Stomach (tissue), 9 donors: Measurements from ENCODE around the gene SFI1. TPM values are rescaled to one million over a fixed set of nuclear protein-coding genes. Genes with fewer than 3 reads are reported as not detected.
"Not testable (repeated sequence)": the region's sequence is repeated elsewhere in the genome, so short reads cannot be mapped to it uniquely, and the experiment has no call there.

ENCODE experiments used
- DNase-seq, 2 donors: peaks; one replicate each; pipeline versions ENCODE4 v3.0.0 to v3.0.0-alpha.2; 2013 to 2019
- H3K27ac ChIP-seq, 5 donors: fragments of 200-600 bp in 4 of 5; sonication (generic) in 4 of 5; one replicate each; pipeline ENCODE4 v1.5.1; 2013 to 2019; ENCODE audit warnings: mild to moderate bottlenecking in 1 of 5, moderate library complexity in 1 of 5
- H3K27me3 ChIP-seq, 3 donors: fragments of 200-600 bp; sonication (generic); one replicate each; pipeline ENCODE4 v1.5.1; 2017 to 2019; ENCODE audit warnings: mixed run types in 1 of 3
- H3K36me3 ChIP-seq, 4 donors: fragments of 200-600 bp; sonication (generic); 1 replicate in 3 of 4; 2 replicates in 1 of 4; pipeline ENCODE4 v1.5.1; 2016 to 2019
- H3K4me1 ChIP-seq, 4 donors: fragments of 200-600 bp; sonication (generic); one replicate each; pipeline ENCODE4 v1.5.1; 2016 to 2019
- H3K4me3 ChIP-seq, 4 donors: fragments of 200-600 bp; sonication (generic) in 3 of 4; one replicate each; pipeline ENCODE4 v1.5.1; 2016 to 2019; ENCODE audit warnings: mild to moderate bottlenecking in 1 of 4
- H3K9me3 ChIP-seq, 4 donors: fragments of 200-600 bp; sonication (generic); one replicate each; pipeline ENCODE4 v1.5.1; 2016 to 2019
- EP300 ChIP-seq: sonication (generic); formaldehyde crosslinking; IDR thresholded peaks from one replicate; pipeline ENCODE4 v1.6.1; 2017; ENCODE audit warnings: antibody characterized with exemption
- POLR2A ChIP-seq, 4 donors: fragments of 450-650 bp; IDR thresholded peaks; one replicate each; pipeline ENCODE4 v1.6.1; 2016; ENCODE audit warnings: antibody characterized with exemption in 4 of 4, control low read depth in 2 of 4, mild to moderate bottlenecking in 1 of 4, moderate library complexity in 1 of 4
- POLR2AphosphoS5 ChIP-seq, 3 donors: sonication (generic); formaldehyde crosslinking; IDR thresholded peaks; one replicate each; pipeline ENCODE4 v1.6.1; 2016; ENCODE audit warnings: antibody characterized with exemption in 3 of 3
- WGBS, 5 donors: extraction: QIAGEN DNeasy Blood & Tissue Kit in 3 of 5; methylation state at CpG; one replicate each; pipeline versions ENCODE4 v1.1.5 to v1.1.7; 2013 to 2018; 5-methylcytosine and 5-hydroxymethylcytosine counted together
- intact Hi-C: fragments of 100-400 bp; cut with DNase I; formaldehyde crosslinking; loops from one replicate; pipeline ENCODE4 v1.15.1; 2023; ENCODE audit warnings: low total_unique reads
- polyA plus RNA-seq, 3 donors: library from polyadenylated mRNA; stranded (reverse); fragments of 200-250 nt; gene quantifications; one replicate each; pipeline ENCODE4 v1.2.3, GENCODE V29; 2013
- total RNA-seq, 5 donors: library from RNA; depleted of rRNA; stranded (reverse); fragments of >200 nt; gene quantifications; one replicate each; pipeline versions ENCODE4 v1.1.0 to v1.2.3, GENCODE V29; 2014 to 2016
- TF ChIP-seq, protein P1 (sequence below), 7 experiments: fragments of 450-650 bp in 4 of 7; fragments of 200-600 bp in 3 of 7; sonication (generic) in 3 of 7; IDR thresholded peaks; one replicate each; pipeline ENCODE4 v1.5.1; 2016 to 2019; ENCODE audit warnings: antibody characterized with exemption in 7 of 7, control low read depth in 2 of 7, mild to moderate bottlenecking in 1 of 7
- donor health status: healthy with polysubstance abuse.
- donor health status: Bipolar disorder and iron deficiency.
- donor health status: healthy.

SFI1 gene
- total and polyA plus RNA-seq, 8 donors: 11.3 to 194 (median 30.1) TPM

DNA sequence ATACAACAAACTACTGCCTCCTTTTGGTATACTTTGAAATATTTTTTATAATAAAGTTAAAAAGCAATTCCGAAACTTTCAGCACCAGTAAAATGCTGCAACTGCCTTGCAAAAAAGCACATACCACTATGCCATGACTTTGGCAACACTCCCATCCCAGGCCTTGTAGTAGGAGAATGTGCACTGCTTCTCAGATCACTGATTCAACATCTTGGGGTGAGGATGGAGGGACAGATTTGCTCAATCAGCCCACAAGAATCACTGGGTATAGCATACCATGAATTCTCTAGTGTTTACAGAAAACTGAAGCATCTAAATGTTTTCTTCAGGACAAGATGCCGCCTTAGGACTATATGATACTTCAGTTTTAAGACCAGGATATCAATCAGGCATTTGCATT, 21.6 kb upstream of the SFI1 start:
- DNase-seq: no peak
- Histone ChIP-seq H3K27me3 (no peaks in the 10 kb centered on the region), H3K36me3 (peaks cover 14 to 54% (median 49%) of the 10 kb centered on the region in 4 donors), H3K27ac (no peak overlapping the region), H3K9me3 (no peaks in the 10 kb centered on the region), H3K4me1 (peaks cover 0 to 33% (median 18%) of the 10 kb centered on the region in 4 donors), H3K4me3 (no peak overlapping the region)
- intact Hi-C loops: no loop called here
- no peak for TF ChIP-seq EP300
- TF ChIP-seq POLR2A (IDR thresholded peaks at IDR 0.05): no peak
- TF ChIP-seq, protein P1, sequence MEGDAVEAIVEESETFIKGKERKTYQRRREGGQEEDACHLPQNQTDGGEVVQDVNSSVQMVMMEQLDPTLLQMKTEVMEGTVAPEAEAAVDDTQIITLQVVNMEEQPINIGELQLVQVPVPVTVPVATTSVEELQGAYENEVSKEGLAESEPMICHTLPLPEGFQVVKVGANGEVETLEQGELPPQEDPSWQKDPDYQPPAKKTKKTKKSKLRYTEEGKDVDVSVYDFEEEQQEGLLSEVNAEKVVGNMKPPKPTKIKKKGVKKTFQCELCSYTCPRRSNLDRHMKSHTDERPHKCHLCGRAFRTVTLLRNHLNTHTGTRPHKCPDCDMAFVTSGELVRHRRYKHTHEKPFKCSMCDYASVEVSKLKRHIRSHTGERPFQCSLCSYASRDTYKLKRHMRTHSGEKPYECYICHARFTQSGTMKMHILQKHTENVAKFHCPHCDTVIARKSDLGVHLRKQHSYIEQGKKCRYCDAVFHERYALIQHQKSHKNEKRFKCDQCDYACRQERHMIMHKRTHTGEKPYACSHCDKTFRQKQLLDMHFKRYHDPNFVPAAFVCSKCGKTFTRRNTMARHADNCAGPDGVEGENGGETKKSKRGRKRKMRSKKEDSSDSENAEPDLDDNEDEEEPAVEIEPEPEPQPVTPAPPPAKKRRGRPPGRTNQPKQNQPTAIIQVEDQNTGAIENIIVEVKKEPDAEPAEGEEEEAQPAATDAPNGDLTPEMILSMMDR (IDR thresholded peaks at IDR 0.05): no peak
- TF ChIP-seq POLR2AphosphoS5 (IDR thresholded peaks at IDR 0.05): no peak
- WGBS, 5 donors: 93 to 99% (median 97%) methylated on average over 2 of the region's 2 CpGs

DNA sequence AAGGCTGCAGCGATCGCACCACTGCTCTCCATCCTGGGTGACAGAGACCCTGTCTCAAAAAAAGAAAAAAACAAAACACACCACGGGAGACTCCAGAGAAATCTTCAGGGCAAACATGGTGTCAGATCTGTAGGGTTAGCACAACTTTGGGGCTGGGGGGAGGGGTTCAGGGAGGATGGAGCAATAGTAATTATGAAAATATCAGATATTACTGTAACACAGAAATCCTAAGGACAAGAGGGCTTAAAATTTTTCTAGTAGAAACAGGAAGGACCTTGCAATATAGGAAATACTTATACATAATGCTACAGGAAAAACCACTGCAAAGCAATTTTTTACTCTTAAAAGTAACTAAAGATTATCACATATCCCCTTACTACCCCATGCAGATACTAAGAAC, 20.5 kb upstream of the SFI1 start:
- H3K4me3 ChIP-seq: no peak overlapping the region
- intact Hi-C loops: no loop called here
- no peak for TF ChIP-seq POLR2AphosphoS5 (IDR thresholded peaks at IDR 0.05)
- TF ChIP-seq, protein P1 (IDR thresholded peaks at IDR 0.05): no peak
- TF ChIP-seq POLR2A (IDR thresholded peaks at IDR 0.05): no peak
- no peak for TF ChIP-seq EP300
- WGBS, 5 donors: 86 to 92% (median 91%) methylated on average over 3 of the region's 3 CpGs
- H3K27me3 ChIP-seq: no peaks in the 10 kb centered on the region
- H3K9me3 ChIP-seq: no peaks in the 10 kb centered on the region
- H3K36me3 ChIP-seq: peaks cover 14 to 54% (median 49%) of the 10 kb centered on the region in 4 donors
- no peak for DNase-seq
- H3K4me1 ChIP-seq: peaks cover 0 to 33% (median 18%) of the 10 kb centered on the region in 4 donors
- H3K27ac ChIP-seq: no peak overlapping the region

DNA sequence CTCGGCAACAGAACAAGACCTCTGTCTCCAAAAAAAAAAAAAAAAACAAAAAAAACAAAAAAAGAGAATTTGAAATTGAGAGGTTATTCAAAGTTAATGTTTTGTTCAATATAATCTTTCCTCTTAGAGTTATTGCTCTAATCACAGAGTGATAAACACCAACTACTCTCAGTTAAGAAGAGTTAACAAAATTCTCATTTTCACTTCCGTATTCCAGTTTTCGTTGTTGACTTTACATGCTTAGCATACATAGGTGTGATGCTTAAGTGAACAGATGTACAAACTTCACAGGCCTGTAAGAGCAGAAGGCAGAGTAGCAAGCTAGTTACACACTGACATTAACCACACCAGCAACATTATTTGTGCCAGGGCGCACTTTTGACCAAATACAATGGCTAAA, 19.0 kb upstream of the SFI1 start:
- peak in 1 of 2 donors; percentile 54 for DNase-seq
- H3K27ac ChIP-seq: peak overlapping the region in 4 of 5 donors; percentile 3 to 56 (median 22)
- H3K36me3 ChIP-seq: peaks cover 18 to 59% (median 53%) of the 10 kb centered on the region in 4 donors
- intact Hi-C loops: no loop called here
- peaks cover 0 to 33% (median 18%) of the 10 kb centered on the region in 4 donors for H3K4me1 ChIP-seq
- no peaks in the 10 kb centered on the region for H3K27me3 ChIP-seq
- TF ChIP-seq POLR2AphosphoS5 (IDR thresholded peaks at IDR 0.05) (peak in 1 of 3 donors; percentile 31), POLR2A (IDR thresholded peaks at IDR 0.05) (no peak)
- no peaks in the 10 kb centered on the region for H3K9me3 ChIP-seq
- no peak overlapping the region for H3K4me3 ChIP-seq
- 32 to 60% (median 54%) methylated on average over 4 of the region's 4 CpGs for WGBS, 5 donors

DNA sequence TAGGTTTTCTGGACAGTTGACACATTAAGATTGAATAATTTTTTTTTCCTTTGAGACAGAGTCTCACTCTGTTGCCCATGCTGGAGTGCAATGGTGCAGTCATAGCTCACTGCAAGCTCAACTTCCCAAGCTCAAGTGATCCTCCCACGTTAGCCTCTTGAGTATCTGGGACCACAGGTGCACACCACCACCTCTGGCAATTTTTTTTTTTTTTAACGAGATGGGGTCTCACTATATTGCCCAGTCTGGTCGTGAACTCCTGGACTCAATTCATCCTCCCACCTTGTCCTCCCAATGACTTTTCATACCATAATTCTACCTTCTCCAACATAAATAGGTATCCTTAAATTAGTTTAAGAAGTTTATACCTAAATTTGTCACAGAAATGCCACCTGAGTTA, 15.2 kb upstream of the SFI1 start:
- peaks cover 0 to 44% (median 25%) of the 10 kb centered on the region in 4 donors for H3K4me1 ChIP-seq
- intact Hi-C loops: no loop called here
- WGBS, 5 donors: 90 to 99% (median 95%) methylated on average over 3 of the region's 3 CpGs
- H3K27ac ChIP-seq: no peak overlapping the region
- TF ChIP-seq EP300: no peak
- TF ChIP-seq, protein P1 (IDR thresholded peaks at IDR 0.05): no peak
- no peak for TF ChIP-seq POLR2AphosphoS5 (IDR thresholded peaks at IDR 0.05)
- no peak for TF ChIP-seq POLR2A (IDR thresholded peaks at IDR 0.05)
- peaks cover 30 to 86% (median 75%) of the 10 kb centered on the region in 4 donors for H3K36me3 ChIP-seq
- DNase-seq: no peak
- no peaks in the 10 kb centered on the region for H3K9me3 ChIP-seq
- no peaks in the 10 kb centered on the region for H3K27me3 ChIP-seq
- H3K4me3 ChIP-seq: no peak overlapping the region

DNA sequence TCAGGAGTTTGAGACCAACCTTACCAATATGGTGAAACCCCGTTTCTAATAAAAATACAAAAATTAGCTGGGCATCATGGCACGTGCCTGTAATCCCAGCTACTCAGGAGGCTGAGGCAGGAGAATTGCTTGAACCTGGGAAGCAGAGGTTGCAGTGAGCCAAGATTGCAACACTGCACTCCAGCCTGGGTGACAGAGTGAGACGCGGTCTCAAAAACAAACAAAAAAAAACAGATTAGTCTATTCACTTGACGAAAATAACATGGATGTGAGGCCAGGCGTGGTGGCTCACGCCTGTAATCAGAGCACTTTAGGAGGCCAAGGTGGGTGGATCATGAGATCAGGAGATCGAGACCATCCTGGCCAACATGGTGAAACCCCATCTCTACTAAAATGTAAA, 13.9 kb upstream of the SFI1 start:
- H3K27ac ChIP-seq, H3K9me3 ChIP-seq, DNase-seq, intact Hi-C loops, H3K4me3 ChIP-seq, H3K27me3 ChIP-seq: not testable (repeated sequence)
- 79 to 86% (median 84%) methylated on average over 8 of the region's 8 CpGs for WGBS, 5 donors
- Histone ChIP-seq H3K36me3 (peaks cover 38 to 93% (median 86%) of the 10 kb centered on the region in 4 donors), H3K4me1 (peaks cover 0 to 50% (median 32%) of the 10 kb centered on the region in 4 donors)

DNA sequence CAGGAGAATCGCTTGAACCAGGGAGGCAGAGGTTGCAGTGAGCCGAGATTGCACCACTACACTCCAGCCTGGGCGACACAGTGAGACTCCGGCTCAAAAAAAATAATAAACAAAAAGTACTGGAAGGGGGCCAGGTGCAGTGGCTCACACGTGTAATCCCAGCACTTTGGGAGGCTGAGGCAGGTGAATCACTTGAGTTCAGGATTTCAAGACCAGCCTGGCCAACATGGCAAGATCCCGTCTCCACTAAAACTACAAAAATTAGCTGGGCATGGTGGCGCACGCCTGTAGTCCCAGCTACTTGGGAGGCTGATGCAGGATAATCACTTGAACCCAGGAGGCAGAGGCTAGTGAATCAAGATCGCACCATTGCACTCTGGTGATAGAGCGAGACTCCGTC, 10.0 kb upstream of the SFI1 start:
- DNase-seq, H3K27ac ChIP-seq, H3K27me3 ChIP-seq, intact Hi-C loops, H3K9me3 ChIP-seq, H3K4me3 ChIP-seq: not testable (repeated sequence)
- Histone ChIP-seq H3K36me3 (peaks cover 27 to 67% (median 62%) of the 10 kb centered on the region in 4 donors), H3K4me1 (peaks cover 14 to 73% (median 49%) of the 10 kb centered on the region in 4 donors)
- 86 to 93% (median 92%) methylated on average over 11 of the region's 11 CpGs for WGBS, 5 donors
